HG03469 (cell line): ENCODE results near the gene F2.
"Not testable (repeated sequence)": the region's sequence is repeated elsewhere in the genome, so short reads cannot be mapped to it uniquely, and the experiment has no call there.

Source experiments
- ATAC-seq: cut with Tn5 transposase; IDR thresholded peaks from one replicate; pipeline ENCODE4 v1.9.1; 2021; ENCODE audit warnings: mild to moderate bottlenecking, moderate library complexity, moderate number of reproducible peaks; ENCODE audit not compliant: unreplicated experiment

F2 gene

DNA sequence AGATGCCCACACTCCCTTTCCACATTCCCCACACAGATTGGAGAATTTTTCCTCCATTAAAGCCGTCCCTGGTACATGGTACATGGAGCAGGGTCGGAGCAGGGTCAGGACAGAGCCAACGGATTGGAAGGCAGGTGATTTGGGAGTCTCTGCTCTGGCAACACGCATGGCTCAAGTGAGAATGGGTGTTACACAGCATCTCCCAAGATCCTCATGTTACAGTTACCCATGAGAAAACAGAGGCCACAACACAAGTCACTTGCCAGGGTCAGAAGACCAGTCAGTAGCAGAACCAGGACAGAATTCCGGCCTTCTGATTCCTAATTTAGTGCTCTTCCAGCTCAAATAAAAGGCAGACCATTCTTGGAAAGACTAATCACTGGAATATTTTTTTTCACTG, 7.7 kb upstream of the F2 start:
- no peak for ATAC-seq

DNA sequence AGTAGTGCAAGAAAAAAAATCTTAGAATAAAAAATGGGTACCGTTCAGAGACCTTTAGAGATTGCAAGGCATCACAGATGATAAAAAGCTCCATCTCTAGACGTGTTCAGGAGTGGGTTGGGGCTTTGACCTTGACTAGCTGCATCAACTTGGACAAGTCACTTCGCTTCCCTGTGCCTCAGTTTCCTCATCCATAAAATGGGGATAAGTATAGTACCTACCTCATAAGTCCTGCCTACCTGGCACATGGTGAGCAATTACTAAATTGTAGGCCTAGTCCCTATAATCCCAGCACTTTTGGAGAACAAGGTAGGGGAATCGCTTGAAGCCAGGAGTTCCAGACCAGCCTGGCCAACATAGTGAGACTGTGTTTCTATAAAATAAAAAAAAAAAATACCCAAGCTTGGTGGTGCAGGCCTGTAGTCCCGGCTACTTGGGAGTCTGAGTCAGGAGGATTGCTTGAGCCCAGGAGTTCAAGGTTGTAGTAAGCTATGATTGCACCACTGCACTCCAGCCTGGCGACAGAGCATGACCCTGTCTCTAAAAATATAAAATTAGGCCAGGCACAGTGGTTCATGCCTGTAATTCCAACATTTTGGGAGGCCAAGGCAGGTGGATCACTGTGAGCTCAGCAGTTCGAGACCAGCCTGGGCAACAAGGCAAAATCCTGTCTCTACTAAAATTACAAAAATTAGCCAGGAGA, 6.0 kb upstream of the F2 start:
- ATAC-seq: no peak

DNA sequence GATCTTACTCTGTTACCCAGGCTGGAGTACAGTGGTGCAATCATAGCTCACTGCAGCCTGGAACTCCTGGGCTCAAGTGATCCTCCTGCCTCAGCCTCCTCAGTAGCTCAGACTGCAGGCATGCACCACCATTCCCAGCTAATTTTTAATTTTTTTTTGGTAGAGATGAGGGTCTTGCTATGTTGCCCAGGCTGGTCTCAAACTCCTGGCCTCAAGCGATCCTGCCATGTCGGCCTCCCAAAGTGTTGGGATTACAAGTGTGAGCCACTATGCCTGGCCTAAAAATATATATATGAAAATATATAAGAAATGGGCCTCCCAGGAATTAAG, 1.2 kb upstream of the F2 start:
- ATAC-seq: not testable (repeated sequence)

DNA sequence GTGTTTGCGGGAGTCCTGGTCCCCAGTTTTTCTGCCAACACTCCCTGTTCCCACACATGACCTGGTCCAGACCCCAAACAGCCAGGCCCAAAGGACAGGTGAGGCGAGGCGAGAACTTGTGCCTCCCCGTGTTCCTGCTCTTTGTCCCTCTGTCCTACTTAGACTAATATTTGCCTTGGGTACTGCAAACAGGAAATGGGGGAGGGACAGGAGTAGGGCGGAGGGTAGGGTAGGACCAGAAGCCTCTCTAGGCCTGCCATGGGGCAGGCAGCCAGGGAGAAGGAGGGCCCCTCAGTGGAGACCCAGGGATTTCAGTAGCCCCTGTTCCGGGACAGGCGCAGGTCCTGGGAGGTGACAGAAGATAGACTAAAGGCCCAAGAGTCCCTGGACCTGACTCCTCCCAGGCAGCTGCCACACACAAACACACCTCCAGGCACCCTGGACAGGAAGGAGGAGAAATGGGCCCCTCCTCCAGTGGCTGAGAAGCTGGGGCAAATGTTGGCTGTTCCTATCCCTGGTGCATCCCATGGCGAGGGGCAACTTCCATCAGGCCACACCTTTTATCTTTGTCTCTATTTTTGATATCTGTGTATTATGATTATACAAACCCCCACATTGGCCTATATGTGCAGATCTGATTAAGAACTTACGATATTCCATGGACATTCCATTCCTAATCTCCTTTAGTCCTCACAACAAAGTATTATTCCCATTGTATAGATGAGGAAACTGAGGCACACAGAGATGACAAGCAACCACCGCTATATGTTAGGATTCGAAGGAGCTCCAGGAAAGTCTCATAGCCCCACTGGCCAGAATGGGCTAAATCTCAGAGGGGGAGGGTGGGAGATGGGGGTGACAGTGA, 626 bp upstream of the F2 start:
- ATAC-seq: no peak

DNA sequence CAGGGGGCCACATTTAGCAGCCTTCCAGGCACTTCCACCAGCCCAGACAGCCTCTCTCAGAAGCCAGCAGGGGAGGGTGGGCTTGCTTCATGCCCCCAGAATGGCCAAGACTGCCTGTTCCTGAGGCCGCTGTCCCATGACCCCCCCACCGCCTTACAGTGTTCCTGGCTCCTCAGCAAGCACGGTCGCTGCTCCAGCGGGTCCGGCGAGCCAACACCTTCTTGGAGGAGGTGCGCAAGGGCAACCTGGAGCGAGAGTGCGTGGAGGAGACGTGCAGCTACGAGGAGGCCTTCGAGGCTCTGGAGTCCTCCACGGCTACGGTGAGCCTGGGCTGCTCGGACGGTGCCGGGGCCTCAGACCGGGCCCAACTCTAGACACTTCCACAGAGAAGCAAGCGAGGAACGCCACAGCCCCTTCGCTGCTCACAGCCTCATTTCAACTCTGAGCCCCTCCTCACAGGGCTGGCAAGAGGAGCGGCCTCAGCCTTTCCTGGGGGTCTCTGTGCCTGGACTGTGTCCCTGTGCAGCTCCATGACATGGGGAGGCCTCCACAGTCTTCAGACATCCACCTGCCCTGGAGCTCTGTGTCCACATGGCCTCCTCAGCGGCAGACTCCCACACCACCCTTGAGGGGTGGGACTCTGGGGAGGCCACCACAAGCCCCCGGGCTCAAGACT, 668 bp downstream of the F2 start:
- no peak for ATAC-seq

DNA sequence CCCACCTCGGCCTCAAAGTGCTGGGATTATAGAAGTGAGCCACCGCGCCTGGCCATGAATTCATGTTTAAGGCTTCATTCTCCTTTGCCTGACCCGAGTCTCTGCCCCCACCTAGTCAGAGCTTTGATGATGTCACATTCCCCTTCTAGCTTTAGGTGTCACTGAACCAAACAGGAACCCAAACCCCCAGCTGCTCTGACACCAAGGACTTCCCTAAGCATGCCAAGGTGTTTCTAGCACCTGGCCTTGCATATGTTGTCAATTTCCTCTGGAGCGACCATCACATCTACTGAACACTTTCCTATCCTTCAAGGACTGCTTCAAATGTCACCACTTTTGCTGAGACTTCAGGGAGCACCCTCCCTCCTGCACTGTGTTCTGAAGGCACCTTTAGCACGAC, 2.3 kb downstream of the F2 start:
- no peak for ATAC-seq

DNA sequence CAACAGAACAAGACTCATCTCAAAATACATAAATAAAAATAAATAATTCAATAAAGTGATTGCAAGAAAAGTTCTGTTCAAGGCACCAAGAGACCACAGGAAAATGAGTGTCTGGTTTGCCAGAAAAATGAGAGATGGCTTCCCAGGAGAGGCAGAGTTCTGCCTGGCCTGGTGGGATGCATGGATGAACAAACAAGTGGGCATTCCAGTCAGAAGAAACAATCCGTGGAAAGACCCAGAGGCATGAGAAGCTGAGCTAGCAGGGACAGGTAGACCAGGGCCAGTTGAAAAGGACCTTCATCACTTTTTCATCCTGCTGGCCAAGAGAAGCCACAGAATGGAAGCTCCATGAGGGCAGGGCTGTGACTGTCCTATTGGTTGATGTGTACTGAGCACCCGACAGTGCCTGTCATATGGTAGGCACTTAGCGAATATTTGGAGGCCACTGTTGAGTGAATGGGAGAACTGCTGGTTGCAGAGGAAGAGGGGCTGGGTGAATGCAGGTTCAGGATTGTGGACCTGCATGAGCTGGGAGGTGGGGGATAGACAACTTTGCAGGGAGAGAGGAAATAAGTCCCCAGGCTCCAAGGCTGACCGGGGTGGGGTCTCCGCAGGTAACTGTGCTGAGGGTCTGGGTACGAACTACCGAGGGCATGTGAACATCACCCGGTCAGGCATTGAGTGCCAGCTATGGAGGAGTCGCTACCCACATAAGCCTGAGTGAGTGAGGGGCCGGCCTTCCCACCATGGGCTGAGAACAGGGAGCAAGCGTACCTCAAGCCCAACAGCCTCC, 3.7 kb downstream of the F2 start:
- no peak for ATAC-seq

DNA sequence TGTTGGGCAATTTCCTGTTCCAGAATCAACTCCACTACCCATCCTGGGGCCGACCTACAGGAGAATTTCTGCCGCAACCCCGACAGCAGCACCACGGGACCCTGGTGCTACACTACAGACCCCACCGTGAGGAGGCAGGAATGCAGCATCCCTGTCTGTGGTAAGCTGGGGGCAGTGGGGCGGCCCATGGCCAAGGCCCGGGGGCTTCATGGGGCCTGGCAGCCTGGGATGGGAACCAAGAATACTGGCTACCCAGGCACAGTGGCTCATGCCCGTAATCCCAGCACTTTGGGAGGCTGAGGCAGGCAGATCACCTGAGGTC, 4.3 kb downstream of the F2 start:
- ATAC-seq: no peak

DNA sequence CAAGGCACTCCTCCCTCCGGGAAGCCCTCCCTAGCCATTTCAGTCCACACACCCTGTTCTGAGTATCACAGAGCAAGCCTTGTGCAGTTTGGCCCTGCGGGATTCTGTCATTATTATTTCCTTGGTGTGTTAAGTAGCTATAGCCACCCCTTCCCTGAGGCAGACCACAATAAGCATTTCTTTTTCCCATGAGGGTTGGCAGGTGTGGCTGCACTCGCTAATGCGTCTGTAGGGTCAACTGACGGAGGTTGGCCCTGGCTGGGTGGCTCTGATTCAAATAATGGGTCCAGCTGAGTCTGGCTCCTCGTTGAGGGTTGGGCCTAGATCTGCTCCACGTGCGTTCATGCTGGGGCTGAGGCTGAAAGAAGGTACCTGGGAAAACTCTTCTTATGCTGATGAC, 5.1 kb downstream of the F2 start:
- no peak for ATAC-seq

DNA sequence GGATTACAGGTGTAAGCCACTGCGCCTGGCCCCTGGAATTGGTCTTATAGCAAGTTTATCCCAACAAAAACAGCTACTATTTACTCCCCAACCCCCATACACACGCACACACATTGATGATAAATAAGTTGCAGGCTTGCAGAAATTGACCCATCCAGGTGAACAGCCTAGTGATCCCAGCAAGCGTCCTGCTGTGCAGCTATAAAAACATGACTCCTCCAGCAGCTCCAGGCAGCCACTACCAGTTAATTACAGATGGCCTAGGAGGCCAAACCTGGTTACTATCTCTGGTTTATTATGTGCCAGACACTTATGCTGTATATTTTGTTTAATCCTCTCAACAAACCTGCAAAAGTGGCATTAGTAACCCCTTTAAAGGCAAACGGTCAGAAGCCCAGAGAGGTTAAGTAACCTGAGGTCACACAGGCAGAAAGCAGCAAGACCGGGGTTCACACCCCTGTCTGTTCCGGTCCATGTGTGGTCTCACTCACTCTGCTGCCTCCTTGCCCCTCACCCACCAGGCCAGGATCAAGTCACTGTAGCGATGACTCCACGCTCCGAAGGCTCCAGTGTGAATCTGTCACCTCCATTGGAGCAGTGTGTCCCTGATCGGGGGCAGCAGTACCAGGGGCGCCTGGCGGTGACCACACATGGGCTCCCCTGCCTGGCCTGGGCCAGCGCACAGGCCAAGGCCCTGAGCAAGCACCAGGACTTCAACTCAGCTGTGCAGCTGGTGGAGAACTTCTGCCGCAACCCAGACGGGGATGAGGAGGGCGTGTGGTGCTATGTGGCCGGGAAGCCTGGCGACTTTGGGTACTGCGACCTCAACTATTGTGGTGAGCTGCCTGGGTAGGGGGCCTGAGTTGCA, 6.6 kb downstream of the F2 start:
- no peak for ATAC-seq

DNA sequence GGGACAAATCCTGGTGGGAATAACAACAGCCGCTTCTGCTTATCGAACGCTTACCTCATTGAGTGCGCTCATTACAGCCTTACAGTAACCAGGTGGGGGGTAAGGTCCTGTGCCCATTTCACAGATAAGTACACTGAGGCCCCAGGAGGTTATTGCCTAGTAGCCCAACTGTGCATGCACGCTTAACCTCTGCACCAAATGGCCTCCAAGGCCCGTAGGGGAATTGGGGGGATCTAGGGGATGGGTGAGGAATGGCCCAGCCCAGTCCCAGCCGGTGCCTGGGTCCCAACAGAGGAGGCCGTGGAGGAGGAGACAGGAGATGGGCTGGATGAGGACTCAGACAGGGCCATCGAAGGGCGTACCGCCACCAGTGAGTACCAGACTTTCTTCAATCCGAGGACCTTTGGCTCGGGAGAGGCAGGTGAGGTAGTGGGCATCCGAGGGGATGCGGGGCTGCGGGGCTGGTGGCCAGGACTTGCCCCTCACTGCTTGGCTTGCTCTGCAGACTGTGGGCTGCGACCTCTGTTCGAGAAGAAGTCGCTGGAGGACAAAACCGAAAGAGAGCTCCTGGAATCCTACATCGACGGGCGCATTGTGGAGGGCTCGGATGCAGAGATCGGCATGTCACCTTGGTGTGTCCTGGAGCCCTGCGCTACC, 7.3 kb downstream of the F2 start:
- no peak for ATAC-seq

DNA sequence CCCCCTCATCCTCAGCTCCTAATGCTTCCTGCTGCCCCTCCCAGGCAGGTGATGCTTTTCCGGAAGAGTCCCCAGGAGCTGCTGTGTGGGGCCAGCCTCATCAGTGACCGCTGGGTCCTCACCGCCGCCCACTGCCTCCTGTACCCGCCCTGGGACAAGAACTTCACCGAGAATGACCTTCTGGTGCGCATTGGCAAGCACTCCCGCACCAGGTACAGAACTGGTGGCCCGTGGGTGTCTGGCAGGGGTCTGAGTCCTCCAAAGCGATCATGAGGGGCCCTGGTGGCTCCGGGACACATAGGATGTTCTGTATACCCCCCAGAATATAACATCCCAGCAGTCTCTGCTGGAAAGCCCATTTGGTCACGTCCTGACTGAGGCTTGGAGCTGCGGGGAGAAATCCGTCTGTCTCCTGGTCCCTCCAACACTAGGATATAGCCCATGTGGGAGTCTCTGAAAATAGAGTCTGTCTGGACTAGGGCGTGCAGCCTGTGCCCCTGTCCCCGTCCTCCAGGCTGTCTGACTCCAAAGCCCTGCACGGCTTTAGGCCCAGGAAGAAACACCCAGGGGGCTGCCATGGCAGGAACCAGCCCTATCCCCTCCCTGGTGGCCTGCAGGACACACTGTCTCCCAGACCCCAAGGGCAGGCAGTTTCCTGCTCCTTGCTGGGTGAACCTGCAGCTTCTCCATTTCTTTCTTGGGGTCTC, 9.1 kb downstream of the F2 start:
- ATAC-seq: no peak

DNA sequence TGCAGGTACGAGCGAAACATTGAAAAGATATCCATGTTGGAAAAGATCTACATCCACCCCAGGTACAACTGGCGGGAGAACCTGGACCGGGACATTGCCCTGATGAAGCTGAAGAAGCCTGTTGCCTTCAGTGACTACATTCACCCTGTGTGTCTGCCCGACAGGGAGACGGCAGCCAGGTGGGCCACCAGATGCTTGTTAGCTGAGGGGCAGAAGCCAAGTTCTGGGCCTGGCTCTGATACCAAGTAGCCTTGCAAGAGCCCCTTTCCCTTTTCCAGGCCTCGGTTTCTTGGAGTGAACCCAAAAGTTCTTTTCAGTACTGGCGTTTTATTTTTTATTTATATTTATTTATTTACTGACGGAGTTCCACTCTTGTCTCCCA, 9.6 kb downstream of the F2 start:
- ATAC-seq: no peak

DNA sequence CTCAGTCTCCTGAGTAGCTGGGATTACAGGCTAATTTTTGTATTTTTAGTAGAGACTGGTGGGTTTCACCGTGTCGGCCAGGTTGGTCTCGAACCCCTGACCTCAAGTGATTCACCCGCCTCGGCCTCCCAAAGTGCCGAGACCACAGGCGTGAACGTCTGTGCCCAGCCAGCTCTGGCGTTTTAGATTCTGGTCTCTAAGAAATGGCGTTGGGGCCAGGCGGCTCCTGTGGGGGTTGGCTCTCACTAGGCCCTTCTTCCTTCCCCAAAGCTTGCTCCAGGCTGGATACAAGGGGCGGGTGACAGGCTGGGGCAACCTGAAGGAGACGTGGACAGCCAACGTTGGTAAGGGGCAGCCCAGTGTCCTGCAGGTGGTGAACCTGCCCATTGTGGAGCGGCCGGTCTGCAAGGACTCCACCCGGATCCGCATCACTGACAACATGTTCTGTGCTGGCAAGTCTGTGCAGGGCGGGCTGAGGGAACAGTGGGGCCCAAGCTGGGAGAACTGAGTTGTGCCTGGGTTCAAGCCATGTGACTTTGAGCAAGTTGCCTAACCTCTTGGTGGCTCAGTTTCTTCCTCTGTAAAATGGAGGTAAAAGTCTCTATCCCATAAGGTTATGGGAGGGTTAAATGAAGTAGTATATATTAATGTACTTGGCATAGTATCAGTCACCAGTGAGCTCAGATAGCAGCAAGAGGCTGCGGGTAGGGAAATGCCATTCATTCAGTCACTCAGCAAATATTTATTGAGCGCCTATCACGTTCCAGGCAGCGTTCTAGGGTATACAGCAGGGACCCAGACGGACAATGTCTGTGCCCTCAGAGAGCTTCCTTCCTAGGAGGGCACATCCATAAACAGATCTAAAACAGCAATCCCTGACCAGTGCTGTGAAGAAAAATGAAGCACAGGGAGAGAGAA, 10.4 kb downstream of the F2 start:
- no peak for ATAC-seq

DNA sequence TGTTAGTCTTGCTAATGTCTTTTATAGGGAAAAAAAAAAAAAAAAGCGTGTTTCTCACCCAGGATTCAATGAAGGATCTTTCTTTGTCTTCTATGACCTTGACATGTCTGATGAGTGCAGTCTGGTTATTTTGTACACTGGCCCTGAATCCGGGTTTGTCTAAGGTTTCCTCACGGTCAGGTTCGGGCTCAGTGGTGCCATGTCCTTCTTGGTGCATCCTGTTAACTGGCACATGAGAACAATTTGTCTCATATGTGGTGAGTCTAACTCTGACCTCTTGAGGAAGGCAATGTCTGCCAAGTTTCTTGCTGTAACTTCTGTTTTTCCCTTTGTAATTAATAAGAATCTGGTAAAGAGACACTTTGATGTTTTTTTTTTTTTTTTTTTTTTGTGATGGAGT, 12.5 kb downstream of the F2 start:
- ATAC-seq: no peak

DNA sequence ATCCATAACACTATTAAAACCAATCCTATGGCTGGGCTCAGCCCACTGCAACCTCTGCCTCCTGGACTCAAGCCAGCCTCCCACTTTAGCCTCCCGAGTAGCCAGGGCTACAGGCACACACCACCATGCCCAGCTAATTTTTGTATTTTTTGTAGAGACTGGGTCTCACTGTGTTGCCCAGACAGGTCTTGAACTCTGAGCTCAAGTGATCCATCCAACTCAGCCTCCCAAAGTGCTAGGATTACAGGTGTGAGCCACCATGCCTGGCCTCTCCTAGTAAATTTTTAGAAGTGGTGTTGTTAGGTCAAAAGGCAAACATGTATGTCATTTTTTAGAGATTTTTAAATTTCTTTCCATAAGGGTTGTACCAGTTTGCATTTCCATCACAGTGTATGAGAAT, 14.2 kb downstream of the F2 start:
- ATAC-seq: no peak

DNA sequence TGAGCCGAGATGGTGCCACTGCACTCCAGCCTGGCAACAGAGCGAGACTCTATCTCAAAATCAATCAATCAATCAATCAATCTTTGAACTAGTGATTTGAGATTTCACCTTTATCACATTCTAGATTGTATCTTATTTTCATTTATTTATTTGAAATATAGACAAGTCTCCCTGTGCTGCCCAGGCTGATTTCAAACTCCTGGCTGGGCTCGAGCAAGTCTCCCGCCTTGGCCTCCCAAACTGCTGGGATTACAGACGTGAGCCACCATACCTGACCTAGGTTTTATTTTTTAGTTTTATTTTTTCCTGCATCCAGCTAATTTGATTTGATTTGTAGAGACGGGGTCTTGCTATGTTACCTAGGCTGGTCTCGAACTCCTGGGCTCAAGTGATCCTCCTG, 17.1 kb downstream of the F2 start:
- ATAC-seq: no peak

DNA sequence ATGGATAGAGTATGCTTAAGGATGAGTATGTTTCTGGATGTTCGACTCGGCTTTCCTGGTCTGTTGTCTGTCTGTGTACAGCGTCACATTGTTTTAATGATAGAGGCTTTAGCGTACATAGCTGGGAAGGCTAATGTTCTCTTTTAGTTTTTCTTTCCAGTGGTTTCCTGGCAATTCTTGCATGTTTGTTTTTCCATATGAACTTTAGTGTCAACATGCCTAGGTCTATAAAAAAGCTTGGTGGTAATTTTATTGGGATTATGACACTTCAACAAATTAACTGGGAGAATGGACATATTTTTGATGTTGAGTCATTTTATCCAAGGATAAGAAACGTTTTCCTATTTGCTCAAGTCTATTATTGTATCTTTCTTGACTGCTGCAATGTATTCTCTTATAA, 17.6 kb downstream of the F2 start:
- ATAC-seq: no peak
